ENCODE measurements around the gene LRRC3. TPM values are rescaled to one million over a fixed set of nuclear protein-coding genes. Genes with fewer than 3 reads are reported as not detected.

LRRC3 gene
- polyA plus RNA-seq, 1 of the 3 experiments (the other 2 are of a cell fraction): 2.3 TPM

- no peaks in the 10 kb centered on the region for H3F3A ChIP-seq (replicated peaks; ENCODE audit: insufficient read depth)
- H4K20me1 ChIP-seq (ENCODE audit: insufficient read depth): no peaks in the 10 kb centered on the region
- H3K9ac ChIP-seq: no peak overlapping the region
- CTCF ChIA-PET: interaction anchor here (1.9 kb wide), 1 partner anchor 18 kb away, joined by 6 read pairs; no protein-coding TSS in a partner anchor
- H2AFZ ChIP-seq (ENCODE audit: low read depth): no peak overlapping the region
- no peak overlapping the region for H3K4me3 ChIP-seq (ENCODE audit: low read depth in 2 of 2, low read length in 1 of 2)
- H3K4me1 ChIP-seq (ENCODE audit: control insufficient read depth in 1 of 2, insufficient read depth in 2 of 2, low read depth in 1 of 2, low read length in 1 of 2): peaks cover 0 to 25% of the 10 kb centered on the region in 2 experiments; a peak in 1 of 4 replicates
- POLR2A ChIA-PET: no interaction called here
- no peak overlapping the region for H3K4me2 ChIP-seq
- no peak for TF ChIP-seq MEF2A (IDR thresholded peaks at IDR 0.05; ENCODE audit: borderline replicate concordance, low read depth)
- TF ChIP-seq CTCF (IDR thresholded peaks at IDR 0.05): peak; percentile 30
- no peaks in the 10 kb centered on the region for H3K9me2 ChIP-seq
- no peaks in the 10 kb centered on the region for H3K79me2 ChIP-seq (ENCODE audit: insufficient read depth)
- no peaks in the 10 kb centered on the region for H3K9me3 ChIP-seq
- H3K27ac ChIP-seq (ENCODE audit: low read depth in 2 of 2, low read length in 1 of 2): no peak overlapping the region
- DNase-seq: no peak
- 70% methylated on average over 12 of the region's 21 CpGs for WGBS (ENCODE audit: low lambda C conversion rate)
- peaks cover 5% of the 10 kb centered on the region; the same call in 1 of the 2 replicates for H3K27me3 ChIP-seq (ENCODE audit: insufficient read depth)
- no peaks in the 10 kb centered on the region for H3K36me3 ChIP-seq (replicated peaks in 1 of 2; ENCODE audit: control insufficient read depth in 1 of 2, insufficient read depth in 2 of 2, low read length in 1 of 2)
These were observed 10.9 kb upstream of the LRRC3 start for GRCh38 chr21:44444286-44444931.

- no peak overlapping the region for H3K9ac ChIP-seq
- no peak overlapping the region for H2AFZ ChIP-seq (ENCODE audit: low read depth)
- no peak for DNase-seq
- H3K27me3 ChIP-seq (ENCODE audit: insufficient read depth): peaks cover 8% of the 10 kb centered on the region; the same call in 1 of the 2 replicates
- no peaks in the 10 kb centered on the region for H3K79me2 ChIP-seq (ENCODE audit: insufficient read depth)
- peaks cover 0 to 29% of the 10 kb centered on the region in 2 experiments; a peak in 1 of 4 replicates for H3K4me1 ChIP-seq (ENCODE audit: control insufficient read depth in 1 of 2, insufficient read depth in 2 of 2, low read depth in 1 of 2, low read length in 1 of 2)
- POLR2A ChIA-PET: no interaction called here
- CTCF ChIA-PET: no interaction called here
- TF ChIP-seq TEAD4 (IDR thresholded peaks at IDR 0.05; ENCODE audit: borderline replicate concordance, insufficient read depth) (no peak), SMC3 (IDR thresholded peaks at IDR 0.05; ENCODE audit: low read depth, low read length) (no peak), POLR2AphosphoS5 (IDR thresholded peaks at IDR 0.05; ENCODE audit: low read depth, low read length) (no peak), FOXJ3 (CRISPR knock-in tag; IDR thresholded peaks at IDR 0.05) (no peak)
- no peaks in the 10 kb centered on the region for H3K9me2 ChIP-seq
- no peak overlapping the region for H3K27ac ChIP-seq (ENCODE audit: low read depth in 2 of 2, low read length in 1 of 2)
- H3K36me3 ChIP-seq (replicated peaks in 1 of 2; ENCODE audit: control insufficient read depth in 1 of 2, insufficient read depth in 2 of 2, low read length in 1 of 2): no peaks in the 10 kb centered on the region
- H3K4me3 ChIP-seq (ENCODE audit: low read depth in 2 of 2, low read length in 1 of 2): no peak overlapping the region
- H4K20me1 ChIP-seq (ENCODE audit: insufficient read depth): no peaks in the 10 kb centered on the region
- 74% methylated on average over 19 of the region's 19 CpGs for WGBS (ENCODE audit: low lambda C conversion rate)
- no peaks in the 10 kb centered on the region for H3F3A ChIP-seq (replicated peaks; ENCODE audit: insufficient read depth)
- no peak overlapping the region for H3K4me2 ChIP-seq
- H3K9me3 ChIP-seq: no peaks in the 10 kb centered on the region
These were observed 10.0 kb upstream of the LRRC3 start for GRCh38 chr21:44445145-44445812.

- H3K4me3 ChIP-seq (ENCODE audit: low read depth in 2 of 2, low read length in 1 of 2): no peak overlapping the region
- peaks cover 5% of the 10 kb centered on the region for H3F3A ChIP-seq (replicated peaks; ENCODE audit: insufficient read depth)
- 63% methylated on average over 12 of the region's 13 CpGs for WGBS (ENCODE audit: low lambda C conversion rate)
- no peak overlapping the region for H2AFZ ChIP-seq (ENCODE audit: low read depth)
- TF ChIP-seq MXI1 (IDR thresholded peaks at IDR 0.05; ENCODE audit: low read depth, low read length) (no peak), FOSL2 (IDR thresholded peaks at IDR 0.05; ENCODE audit: borderline replicate concordance, low read depth) (no peak), ZBTB33 (IDR thresholded peaks at IDR 0.05; ENCODE audit: borderline replicate concordance, low read depth) (no peak), EP300 (IDR thresholded peaks at IDR 0.05; ENCODE audit: borderline replicate concordance in 1 of 2, low read depth in 1 of 2, low read length in 1 of 2) (no peak)
- ChIA-PET POLR2A (no interaction called here), CTCF (interaction anchor here (1.4 to 2.1 kb wide), 4 partner anchors 8 to 79 kb away, joined by 6 to 9 read pairs (median 8); no protein-coding TSS in a partner anchor)
- H4K20me1 ChIP-seq (ENCODE audit: insufficient read depth): no peaks in the 10 kb centered on the region
- no peaks in the 10 kb centered on the region for H3K36me3 ChIP-seq (replicated peaks in 1 of 2; ENCODE audit: control insufficient read depth in 1 of 2, insufficient read depth in 2 of 2, low read length in 1 of 2)
- no peak overlapping the region for H3K27ac ChIP-seq (ENCODE audit: low read depth in 2 of 2, low read length in 1 of 2)
- H3K9me3 ChIP-seq: 0 out of 2 replicates have a peak, but pooled peaks cover 3% of the 10 kb centered on the region
- peaks cover 13% of the 10 kb centered on the region; the same call in 1 of the 2 replicates for H3K27me3 ChIP-seq (ENCODE audit: insufficient read depth)
- no peak overlapping the region for H3K4me2 ChIP-seq
- no peaks in the 10 kb centered on the region for H3K9me2 ChIP-seq
- DNase-seq: no peak
- H3K79me2 ChIP-seq (ENCODE audit: insufficient read depth): no peaks in the 10 kb centered on the region
- H3K4me1 ChIP-seq (ENCODE audit: control insufficient read depth in 1 of 2, insufficient read depth in 2 of 2, low read depth in 1 of 2, low read length in 1 of 2): peaks cover 0 to 30% of the 10 kb centered on the region in 2 experiments; a peak in 1 of 4 replicates
- H3K9ac ChIP-seq: no peak overlapping the region
These were observed 6.6 kb upstream of the LRRC3 start for GRCh38 chr21:44448651-44449131.

Data from SK-N-SH (cell line).